Lung (tissue), 12 donors: Measurements from ENCODE around the gene PRPF6. TPM values are rescaled to one million over a fixed set of nuclear protein-coding genes. Genes with fewer than 3 reads are reported as not detected.
A peak's percentile ranks its signal among the peaks of the same experiment; 100 is the strongest.

Experiments used
- ATAC-seq: fragments of 200-7000 bp; cut with Tn5 transposase; one replicate; pipeline ENCODE4 v1.9.1; 2020; ENCODE audit warnings: moderate number of reproducible peaks; ENCODE audit not compliant: insufficient read depth, low FRiP score
- DNase-seq, 3 donors: peaks; one replicate each; pipeline ENCODE4 v3.0.0-alpha.2; 2013 to 2017
- H3K27ac ChIP-seq, 2 donors: one replicate each; pipeline ENCODE4 v1.5.1; 2013; ENCODE audit warnings: mild to moderate bottlenecking in 2 of 2, moderate library complexity in 2 of 2, control low read depth in 1 of 2, inconsistent platforms in 1 of 2, low read depth in 1 of 2, low read length in 1 of 2
- H3K27me3 ChIP-seq, 3 donors: one replicate each; pipeline ENCODE4 v1.5.1; 2013; ENCODE audit warnings: low read length in 2 of 3; ENCODE audit not compliant: control insufficient read depth in 3 of 3, insufficient read depth in 3 of 3
- H3K36me3 ChIP-seq, 4 donors: one replicate each; pipeline ENCODE4 v1.5.1; 2013; ENCODE audit warnings: low read length in 4 of 4, mild to moderate bottlenecking in 1 of 4, moderate library complexity in 1 of 4; ENCODE audit not compliant: control insufficient read depth in 4 of 4, insufficient read depth in 4 of 4
- H3K4me1 ChIP-seq, 5 donors: one replicate each; pipeline ENCODE4 v1.5.1; 2013; ENCODE audit warnings: low read length in 5 of 5, mild to moderate bottlenecking in 2 of 5, moderate library complexity in 1 of 5; ENCODE audit not compliant: control insufficient read depth in 5 of 5, insufficient read depth in 5 of 5
- H3K4me3 ChIP-seq: one replicate; pipeline ENCODE4 v1.5.1; 2013; ENCODE audit warnings: mild to moderate bottlenecking, control low read depth, moderate library complexity
- H3K9ac ChIP-seq, 2 donors: one replicate each; pipeline ENCODE4 v1.5.1; 2013; ENCODE audit warnings: low read length in 2 of 2, control low read depth in 1 of 2; ENCODE audit not compliant: insufficient read depth in 1 of 2
- H3K9me3 ChIP-seq, 4 donors: one replicate each; pipeline ENCODE4 v1.5.1; 2013; ENCODE audit warnings: low read length in 3 of 4, mild to moderate bottlenecking in 1 of 4, moderate library complexity in 1 of 4; ENCODE audit not compliant: control insufficient read depth in 4 of 4, insufficient read depth in 3 of 4
- WGBS, 2 donors: extraction: QIAGEN DNeasy Blood & Tissue Kit; methylation state at CpG; one replicate each; pipeline ENCODE4 v1.1.7; 2013; 5-methylcytosine and 5-hydroxymethylcytosine counted together
- polyA plus RNA-seq, 2 donors: library from polyadenylated mRNA; stranded (reverse); fragments of 200-250 nt; gene quantifications; one replicate each; pipeline ENCODE4 v1.2.1, GENCODE V29; 2013
- total RNA-seq, 2 donors: library from RNA; depleted of rRNA in 1 of 2; stranded (reverse); fragments of >200 nt in 1 of 2; gene quantifications; one replicate each; pipeline ENCODE4 v1.2.1, GENCODE V29; 2014 to 2021
- TF ChIP-seq, protein P1 (sequence below): IDR thresholded peaks from 2 replicates; pipeline ENCODE4 v1.5.1; 2012; ENCODE audit warnings: mild to moderate bottlenecking; ENCODE audit errors: control extremely low read depth, extremely low read depth
- donor health status: control.
- donor health status: control.
- donor health status: Bipolar disorder and iron deficiency.
- donor health status: healthy.
- donor health status: DM: yes; HTN: yes; CAD: no.

Gene PRPF6
- total and polyA plus RNA-seq, 4 donors = 43.6 to 65.0 (median 54.2) TPM

DNA sequence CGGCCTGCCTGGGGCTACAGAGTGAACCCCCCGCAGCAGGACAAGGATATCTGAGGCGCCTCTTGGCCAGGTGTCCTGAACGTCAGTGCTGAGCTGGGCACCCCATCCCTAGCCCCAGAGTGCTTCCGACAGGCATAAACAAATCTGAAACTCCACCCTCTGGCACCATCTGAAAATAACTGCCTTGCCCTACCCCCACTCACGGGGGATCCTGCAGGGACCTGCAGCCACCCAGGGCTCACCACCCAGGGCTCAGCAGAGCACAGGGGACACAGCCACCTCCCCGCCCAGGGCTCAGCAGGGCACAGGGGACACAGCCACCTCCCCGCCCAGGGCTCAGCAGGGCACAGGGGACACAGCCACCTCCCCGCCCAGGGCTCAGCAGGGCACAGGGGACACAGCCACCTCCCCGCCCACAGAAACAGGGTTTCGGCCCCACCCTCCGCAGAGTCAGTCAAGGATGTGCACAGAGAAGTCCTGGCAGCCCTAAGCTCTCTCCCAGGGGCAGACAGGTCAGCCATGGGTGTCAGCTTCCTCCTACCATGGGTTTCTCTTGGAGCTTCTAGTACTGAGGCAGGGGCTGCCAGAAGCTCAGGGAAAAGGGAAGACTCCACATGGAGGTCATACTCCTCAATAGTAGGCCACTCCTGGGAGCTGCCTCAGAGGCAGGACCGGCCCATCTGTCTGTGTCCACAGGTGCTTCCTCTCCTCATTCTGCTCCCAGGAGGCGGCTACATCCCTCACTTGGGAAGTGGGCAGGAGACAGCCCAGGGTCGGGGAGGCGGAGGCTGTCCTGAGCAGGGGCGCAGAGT, 29.3 kb upstream of the PRPF6 start:
- no peak overlapping the region for H3K9ac ChIP-seq
- TF ChIP-seq, protein P1, sequence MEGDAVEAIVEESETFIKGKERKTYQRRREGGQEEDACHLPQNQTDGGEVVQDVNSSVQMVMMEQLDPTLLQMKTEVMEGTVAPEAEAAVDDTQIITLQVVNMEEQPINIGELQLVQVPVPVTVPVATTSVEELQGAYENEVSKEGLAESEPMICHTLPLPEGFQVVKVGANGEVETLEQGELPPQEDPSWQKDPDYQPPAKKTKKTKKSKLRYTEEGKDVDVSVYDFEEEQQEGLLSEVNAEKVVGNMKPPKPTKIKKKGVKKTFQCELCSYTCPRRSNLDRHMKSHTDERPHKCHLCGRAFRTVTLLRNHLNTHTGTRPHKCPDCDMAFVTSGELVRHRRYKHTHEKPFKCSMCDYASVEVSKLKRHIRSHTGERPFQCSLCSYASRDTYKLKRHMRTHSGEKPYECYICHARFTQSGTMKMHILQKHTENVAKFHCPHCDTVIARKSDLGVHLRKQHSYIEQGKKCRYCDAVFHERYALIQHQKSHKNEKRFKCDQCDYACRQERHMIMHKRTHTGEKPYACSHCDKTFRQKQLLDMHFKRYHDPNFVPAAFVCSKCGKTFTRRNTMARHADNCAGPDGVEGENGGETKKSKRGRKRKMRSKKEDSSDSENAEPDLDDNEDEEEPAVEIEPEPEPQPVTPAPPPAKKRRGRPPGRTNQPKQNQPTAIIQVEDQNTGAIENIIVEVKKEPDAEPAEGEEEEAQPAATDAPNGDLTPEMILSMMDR = no peak
- DNase-seq (no peak), ATAC-seq (no peak)
- WGBS, 2 donors = 71 to 81% methylated on average over 17 of the region's 17 CpGs
- peaks cover 4 to 55% (median 19%) of the 10 kb centered on the region in 5 donors for H3K4me1 ChIP-seq
- H3K36me3 ChIP-seq = peaks cover 0 to 5% (median 0%) of the 10 kb centered on the region in 4 donors
- H3K9me3 ChIP-seq = no peaks in the 10 kb centered on the region
- peak overlapping the region; percentile 68 to 71 for H3K27ac ChIP-seq
- H3K27me3 ChIP-seq = no peaks in the 10 kb centered on the region
- no peak overlapping the region for H3K4me3 ChIP-seq

DNA sequence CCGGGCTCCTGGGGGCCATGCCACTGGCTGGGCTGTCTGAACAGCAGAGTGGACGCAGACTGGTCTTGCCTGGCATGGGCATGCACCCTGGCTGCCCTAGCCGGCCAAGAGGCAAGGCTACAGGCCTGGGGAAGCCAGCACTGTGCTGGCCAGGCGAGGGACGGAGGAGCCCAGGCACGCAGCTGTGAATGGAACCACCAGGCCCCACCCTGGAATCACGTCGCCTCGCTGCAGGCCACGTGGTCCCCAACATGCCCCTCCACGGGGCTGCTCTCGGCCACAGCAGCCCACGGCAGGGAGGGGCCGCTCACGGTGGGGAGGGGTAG, 28.8 kb upstream of the PRPF6 start:
- WGBS, 2 donors = 79 to 93% methylated on average over 9 to 15 of the region's 15 CpGs
- H3K27me3 ChIP-seq = no peaks in the 10 kb centered on the region
- TF ChIP-seq, protein P1 = no peak
- DNase-seq = no peak
- ATAC-seq = no peak
- no peaks in the 10 kb centered on the region for H3K9me3 ChIP-seq
- H3K9ac ChIP-seq = no peak overlapping the region
- peaks cover 4 to 59% (median 23%) of the 10 kb centered on the region in 5 donors for H3K4me1 ChIP-seq
- H3K4me3 ChIP-seq = no peak overlapping the region
- peak overlapping the region; percentile 20 to 38 for H3K27ac ChIP-seq
- peaks cover 0 to 5% (median 0%) of the 10 kb centered on the region in 4 donors for H3K36me3 ChIP-seq

DNA sequence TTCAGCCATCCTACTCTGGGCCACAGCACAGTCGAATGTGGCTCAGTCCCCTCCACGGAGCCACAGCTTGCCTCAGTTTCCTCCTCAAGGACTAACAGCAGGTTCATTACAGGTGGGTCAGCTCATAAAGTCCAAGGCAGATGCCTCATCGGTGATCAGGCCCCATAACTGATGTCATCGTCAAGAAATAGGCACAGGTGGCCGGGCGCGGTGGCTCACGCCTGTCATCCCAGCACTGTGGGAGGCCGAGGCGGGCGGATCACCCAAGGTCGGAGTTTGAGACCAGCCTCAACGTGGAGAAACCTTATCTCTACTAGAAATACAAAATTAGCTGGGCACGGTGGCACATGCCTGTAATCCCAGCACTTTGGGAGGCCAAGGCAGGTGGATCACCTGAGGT, 28.2 kb upstream of the PRPF6 start:
- H3K4me3 ChIP-seq = no peak overlapping the region
- peak overlapping the region; percentile 20 to 38 for H3K27ac ChIP-seq
- TF ChIP-seq, protein P1 = no peak
- WGBS, 2 donors = 91 to 93% methylated on average over 14 of the region's 14 CpGs
- H3K9me3 ChIP-seq = no peaks in the 10 kb centered on the region
- peaks cover 0 to 5% (median 0%) of the 10 kb centered on the region in 4 donors for H3K36me3 ChIP-seq
- H3K9ac ChIP-seq = no peak overlapping the region
- peaks cover 4 to 57% (median 29%) of the 10 kb centered on the region in 5 donors for H3K4me1 ChIP-seq
- no peaks in the 10 kb centered on the region for H3K27me3 ChIP-seq
- ATAC-seq (no peak), DNase-seq (no peak)
